HG02678 (cell line): Measurements from ENCODE around the gene DDX5.
A peak's percentile ranks its signal among the peaks of the same experiment; 100 is the strongest.

ENCODE experiments used
- ATAC-seq: cut with Tn5 transposase; IDR thresholded peaks from one replicate; pipeline ENCODE4 v1.9.1; 2021; ENCODE audit warnings: mild to moderate bottlenecking, moderate library complexity; ENCODE audit not compliant: unreplicated experiment

DDX5 gene

GRCh38 chr17:64509179-64509578 lies 3.1 kb upstream of the DDX5 start:
- no peak for ATAC-seq

- ATAC-seq = no peak
Observed at GRCh38 chr17:64508683-64509082, 2.6 kb upstream of the DDX5 start.

GRCh38 chr17:64507413-64507782 lies 1.3 kb upstream of the DDX5 start:
- ATAC-seq = no peak

- ATAC-seq = peak; percentile 65
Observed at GRCh38 chr17:64506576-64507412, 705 bp upstream of the DDX5 start, which contains the start of gene CEP95. TSS of gene CEP95 (plus strand) at chr17:64506977. CDS start at chr17:64507098, 121 bp downstream.

GRCh38 chr17:64505340-64506200 lies 519 bp downstream of the DDX5 start:
- peak; percentile 26 for ATAC-seq

- ATAC-seq = no peak
Observed at GRCh38 chr17:64504769-64505339, 1.2 kb downstream of the DDX5 start.

GRCh38 chr17:64503821-64504768 lies 2.0 kb downstream of the DDX5 start:
- ATAC-seq = no peak

GRCh38 chr17:64503341-64503740 lies 2.7 kb downstream of the DDX5 start:
- no peak for ATAC-seq

- ATAC-seq = no peak
Observed at GRCh38 chr17:64502809-64503208, 3.3 kb downstream of the DDX5 start.

- ATAC-seq = no peak
Observed at GRCh38 chr17:64502021-64502420, 4.1 kb downstream of the DDX5 start.

GRCh38 chr17:64500862-64501765 lies 5.0 kb downstream of the DDX5 start:
- ATAC-seq = no peak

- ATAC-seq = no peak
Observed at GRCh38 chr17:64500487-64500859, 5.6 kb downstream of the DDX5 start.

GRCh38 chr17:64499805-64500486 lies 6.1 kb downstream of the DDX5 start:
- no peak for ATAC-seq

- ATAC-seq = no peak
Observed at GRCh38 chr17:64498308-64499203, 7.5 kb downstream of the DDX5 start.

GRCh38 chr17:64497565-64498035 lies 8.5 kb downstream of the DDX5 start:
- no peak for ATAC-seq

- peak; percentile 87 for ATAC-seq
Observed at GRCh38 chr17:64496786-64497564, 9.1 kb downstream of the DDX5 start, which contains the start of gene POLG2. TSS of gene POLG2 (minus strand) at chr17:64497054. CDS start at chr17:64496968, 86 bp downstream.

GRCh38 chr17:64496348-64496785 lies 9.7 kb downstream of the DDX5 start:
- ATAC-seq = no peak
